NOMO-1 treated with dmso at 0.1 percent for 144 hours (cell line): ENCODE data around the gene INSR.
"Not testable (repeated sequence)": the region's sequence is repeated elsewhere in the genome, so short reads cannot be mapped to it uniquely, and the experiment has no call there.

ENCODE experiments used
- DNase-seq: peaks from one replicate; lab custom pipeline; 2025; ENCODE audit not compliant: unreplicated experiment; lab: John Stamatoyannopoulos, UW

The INSR gene

GRCh38 chr19:7258041-7258839, 36.0 kb downstream of the INSR start:
- DNase-seq = no peak

GRCh38 chr19:7257148-7258040, 36.8 kb downstream of the INSR start:
- no peak for DNase-seq

- no peak for DNase-seq
Measured at GRCh38 chr19:7255631-7256030, 38.6 kb downstream of the INSR start.

- no peak for DNase-seq
Measured at GRCh38 chr19:7255119-7255518, 39.1 kb downstream of the INSR start.

- DNase-seq = no peak
Measured at GRCh38 chr19:7254590-7254989, 39.6 kb downstream of the INSR start.

- DNase-seq = no peak
Measured at GRCh38 chr19:7252364-7252763, 41.9 kb downstream of the INSR start.

GRCh38 chr19:7251494-7251893, 42.7 kb downstream of the INSR start:
- peak; percentile 67 for DNase-seq

- no peak for DNase-seq
Measured at GRCh38 chr19:7250951-7251350, 43.3 kb downstream of the INSR start.

- no peak for DNase-seq
Measured at GRCh38 chr19:7250057-7250596, 44.1 kb downstream of the INSR start.

GRCh38 chr19:7247155-7247554, 47.1 kb downstream of the INSR start:
- DNase-seq = no peak

- DNase-seq = no peak
Measured at GRCh38 chr19:7246601-7247000, 47.6 kb downstream of the INSR start.

- DNase-seq = no peak
Measured at GRCh38 chr19:7242601-7243258, 51.5 kb downstream of the INSR start.

- no peak for DNase-seq
Measured at GRCh38 chr19:7238051-7238450, 56.2 kb downstream of the INSR start.

- DNase-seq = no peak
Measured at GRCh38 chr19:7236153-7236552, 58.1 kb downstream of the INSR start.

GRCh38 chr19:7230826-7231225, 63.4 kb downstream of the INSR start:
- DNase-seq = no peak

GRCh38 chr19:7229735-7230134, 64.5 kb downstream of the INSR start:
- no peak for DNase-seq

GRCh38 chr19:7228935-7229541, 65.2 kb downstream of the INSR start:
- DNase-seq = no peak

GRCh38 chr19:7227735-7228134, 66.5 kb downstream of the INSR start:
- DNase-seq = no peak

GRCh38 chr19:7227149-7227548, 67.1 kb downstream of the INSR start:
- not testable (repeated sequence) for DNase-seq

GRCh38 chr19:7226739-7227138, 67.5 kb downstream of the INSR start:
- DNase-seq = no peak

- DNase-seq = no peak
Measured at GRCh38 chr19:7225741-7226140, 68.5 kb downstream of the INSR start.
